ENCODE results near the gene NDUFS8.
A peak's percentile ranks its signal among the peaks of the same experiment; 100 is the strongest.

Gene NDUFS8

DNA sequence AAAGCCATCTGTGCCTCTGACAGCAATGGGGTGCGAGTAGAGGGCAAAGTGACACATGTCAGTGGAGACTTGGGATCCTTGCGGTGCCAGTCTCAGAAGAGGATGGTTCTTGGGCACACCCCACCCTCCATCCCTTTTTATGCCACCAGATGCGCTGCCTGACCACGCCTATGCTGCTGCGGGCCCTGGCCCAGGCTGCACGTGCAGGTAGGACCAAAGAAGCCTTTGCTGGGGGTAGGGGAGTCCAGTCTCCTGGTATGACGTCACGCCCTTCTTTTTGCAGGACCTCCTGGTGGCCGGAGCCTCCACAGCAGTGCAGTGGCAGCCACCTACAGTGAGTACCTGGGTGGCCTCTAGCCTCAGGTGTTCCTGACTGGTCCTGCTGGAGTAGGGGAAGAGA, 1.5 kb downstream of the NDUFS8 start:
- H3K36me3 ChIP-seq (ENCODE audit: control insufficient read depth, insufficient read depth, low read length) = no peaks in the 10 kb centered on the region
- H3K9ac ChIP-seq = no peak overlapping the region
- H3K27ac ChIP-seq = no peak overlapping the region
- H2AFZ ChIP-seq = no peak overlapping the region
- TF ChIP-seq, protein P1, sequence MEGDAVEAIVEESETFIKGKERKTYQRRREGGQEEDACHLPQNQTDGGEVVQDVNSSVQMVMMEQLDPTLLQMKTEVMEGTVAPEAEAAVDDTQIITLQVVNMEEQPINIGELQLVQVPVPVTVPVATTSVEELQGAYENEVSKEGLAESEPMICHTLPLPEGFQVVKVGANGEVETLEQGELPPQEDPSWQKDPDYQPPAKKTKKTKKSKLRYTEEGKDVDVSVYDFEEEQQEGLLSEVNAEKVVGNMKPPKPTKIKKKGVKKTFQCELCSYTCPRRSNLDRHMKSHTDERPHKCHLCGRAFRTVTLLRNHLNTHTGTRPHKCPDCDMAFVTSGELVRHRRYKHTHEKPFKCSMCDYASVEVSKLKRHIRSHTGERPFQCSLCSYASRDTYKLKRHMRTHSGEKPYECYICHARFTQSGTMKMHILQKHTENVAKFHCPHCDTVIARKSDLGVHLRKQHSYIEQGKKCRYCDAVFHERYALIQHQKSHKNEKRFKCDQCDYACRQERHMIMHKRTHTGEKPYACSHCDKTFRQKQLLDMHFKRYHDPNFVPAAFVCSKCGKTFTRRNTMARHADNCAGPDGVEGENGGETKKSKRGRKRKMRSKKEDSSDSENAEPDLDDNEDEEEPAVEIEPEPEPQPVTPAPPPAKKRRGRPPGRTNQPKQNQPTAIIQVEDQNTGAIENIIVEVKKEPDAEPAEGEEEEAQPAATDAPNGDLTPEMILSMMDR (IDR thresholded peaks at IDR 0.05) = no peak
- no peaks in the 10 kb centered on the region for H3K9me3 ChIP-seq (ENCODE audit: control insufficient read depth, low read length)
- peaks cover 6% of the 10 kb centered on the region for H3K79me2 ChIP-seq
- H3K4me2 ChIP-seq (ENCODE audit: low read length) = peak overlapping the region; percentile 86
- peaks cover 3% of the 10 kb centered on the region for H3K4me1 ChIP-seq
- H3K4me3 ChIP-seq (ENCODE audit: low read depth, low read length) = no peak overlapping the region
- no peaks in the 10 kb centered on the region for H3K27me3 ChIP-seq (ENCODE audit: control insufficient read depth, insufficient read depth, low read length)

DNA sequence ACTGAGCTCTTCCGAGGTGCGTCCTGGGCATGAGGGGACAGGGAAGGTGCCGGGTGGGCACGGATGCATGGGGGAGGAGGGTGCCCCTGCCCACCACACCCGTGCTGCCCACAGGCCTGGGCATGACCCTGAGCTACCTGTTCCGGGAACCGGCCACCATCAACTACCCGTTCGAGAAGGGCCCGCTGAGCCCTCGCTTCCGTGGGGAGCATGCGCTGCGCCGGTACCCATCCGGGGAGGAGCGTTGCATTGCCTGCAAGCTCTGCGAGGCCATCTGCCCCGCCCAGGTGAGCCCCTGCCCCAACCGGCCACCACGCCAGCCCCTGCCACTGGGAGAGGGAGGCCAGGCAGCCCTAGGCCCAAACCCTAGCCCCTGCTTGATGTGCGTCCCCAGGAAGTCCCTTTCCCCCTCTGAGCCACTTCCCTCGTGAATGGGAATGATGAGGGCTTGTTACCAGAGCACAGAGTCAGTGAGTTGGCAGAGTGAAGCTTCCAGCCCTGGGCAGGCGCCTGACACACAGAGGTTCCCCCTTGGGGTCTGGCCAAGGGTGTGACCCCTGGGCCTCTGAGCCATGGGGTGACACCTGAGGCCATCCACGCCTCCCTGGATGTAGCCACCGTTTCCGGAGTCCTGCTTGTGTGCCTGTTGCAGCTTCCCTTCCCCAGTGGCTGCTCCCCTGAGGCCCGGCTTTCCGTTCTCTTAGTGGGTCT, 2.7 kb downstream of the NDUFS8 start:
- no peak overlapping the region for H3K27ac ChIP-seq

DNA sequence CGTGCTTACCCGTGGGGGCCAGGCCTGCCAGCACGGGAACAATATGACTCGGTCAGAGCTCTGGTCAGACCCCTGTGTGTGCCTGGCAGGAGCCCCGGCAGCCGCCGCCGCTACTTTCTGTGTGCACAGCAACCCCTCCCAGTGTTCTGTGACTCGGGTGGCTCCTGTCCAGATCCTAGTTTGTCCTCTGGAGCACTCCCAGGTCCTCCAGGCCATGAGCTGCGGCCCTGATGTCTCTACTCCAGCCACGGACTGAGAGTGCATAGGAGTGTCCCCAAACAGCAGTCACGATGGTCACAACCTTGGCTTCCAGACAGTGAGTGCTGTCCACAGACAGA, 3.2 kb downstream of the NDUFS8 start:
- Histone ChIP-seq H2AFZ (no peak overlapping the region), H3K4me1 (peaks cover 10% of the 10 kb centered on the region), H3K4me2 (ENCODE audit: low read length) (no peak overlapping the region), H3K27me3 (ENCODE audit: control insufficient read depth, insufficient read depth, low read length) (no peaks in the 10 kb centered on the region), H3K4me3 (ENCODE audit: low read depth, low read length) (no peak overlapping the region), H3K36me3 (ENCODE audit: control insufficient read depth, insufficient read depth, low read length) (no peaks in the 10 kb centered on the region), H3K9me3 (ENCODE audit: control insufficient read depth, low read length) (no peaks in the 10 kb centered on the region), H3K27ac (no peak overlapping the region), H3K79me2 (peaks cover 6% of the 10 kb centered on the region), H3K9ac (no peak overlapping the region)
- TF ChIP-seq, protein P1 (IDR thresholded peaks at IDR 0.05) = no peak

More for the DNA sequence above, 2.7 kb downstream of the NDUFS8 start:
- no peaks in the 10 kb centered on the region for H3K36me3 ChIP-seq (ENCODE audit: control insufficient read depth, insufficient read depth, low read length)
- H3K79me2 ChIP-seq = peaks cover 6% of the 10 kb centered on the region
- H3K9ac ChIP-seq = no peak overlapping the region
- no peak overlapping the region for H2AFZ ChIP-seq
- no peak overlapping the region for H3K4me2 ChIP-seq (ENCODE audit: low read length)
- TF ChIP-seq, protein P1 (IDR thresholded peaks at IDR 0.05) = no peak
- peaks cover 6% of the 10 kb centered on the region for H3K4me1 ChIP-seq
- H3K27me3 ChIP-seq (ENCODE audit: control insufficient read depth, insufficient read depth, low read length) = no peaks in the 10 kb centered on the region
- H3K4me3 ChIP-seq (ENCODE audit: low read depth, low read length) = no peak overlapping the region
- H3K9me3 ChIP-seq (ENCODE audit: control insufficient read depth, low read length) = no peaks in the 10 kb centered on the region

DNA sequence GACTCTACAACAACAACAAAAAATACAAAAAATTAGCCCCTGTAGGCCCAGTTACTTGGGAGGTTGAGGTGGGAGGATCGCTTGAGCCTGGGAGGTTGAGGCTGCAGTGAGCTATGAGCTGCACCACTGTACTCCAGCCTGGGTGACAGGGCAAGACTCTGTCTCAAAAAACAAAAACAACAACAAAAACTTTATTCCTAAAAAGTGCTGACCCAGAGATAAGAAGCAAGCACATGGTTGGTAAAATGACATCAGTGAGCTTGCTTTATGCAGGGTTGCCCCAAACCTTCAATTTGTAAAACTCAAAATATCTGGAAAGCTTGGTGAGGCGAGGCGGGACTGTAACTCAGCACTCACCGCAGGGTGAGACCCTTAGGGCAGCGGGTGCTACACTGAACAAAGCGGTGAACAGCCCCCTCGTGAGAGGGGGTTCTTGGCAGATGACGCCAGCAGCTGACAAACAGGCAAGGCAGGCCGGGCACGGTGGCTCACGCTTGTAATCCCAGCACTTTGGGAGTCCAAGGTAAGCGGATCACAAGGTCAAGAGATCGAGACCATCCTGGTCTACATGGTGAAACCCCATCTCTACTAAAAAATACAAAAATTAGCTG, 4.9 kb downstream of the NDUFS8 start:
- peaks cover 10% of the 10 kb centered on the region for H3K4me1 ChIP-seq
- no peak overlapping the region for H3K27ac ChIP-seq

More for the DNA sequence above, 4.9 kb downstream of the NDUFS8 start:
- TF ChIP-seq, protein P1 (IDR thresholded peaks at IDR 0.05) = no peak
- Histone ChIP-seq H3K79me2 (peaks cover 6% of the 10 kb centered on the region), H3K4me3 (ENCODE audit: low read depth, low read length) (no peak overlapping the region), H3K36me3 (ENCODE audit: control insufficient read depth, insufficient read depth, low read length) (no peaks in the 10 kb centered on the region), H2AFZ (no peak overlapping the region), H3K27me3 (ENCODE audit: control insufficient read depth, insufficient read depth, low read length) (no peaks in the 10 kb centered on the region), H3K9me3 (ENCODE audit: control insufficient read depth, low read length) (no peaks in the 10 kb centered on the region), H3K4me2 (ENCODE audit: low read length) (no peak overlapping the region), H3K9ac (no peak overlapping the region)
